ENCODE data around the gene ZNF397. TPM values are rescaled to one million over a fixed set of nuclear protein-coding genes. Genes with fewer than 3 reads are reported as not detected.

ZNF397 gene
- total RNA-seq, 1 donor = 20.5 TPM

- H3K4me3 ChIP-seq (ENCODE audit: low read depth, low read length) = no peak overlapping the region
- TF ChIP-seq CTCF (IDR thresholded peaks at IDR 0.05; ENCODE audit: insufficient read depth, low read length) = no peak
- DNase-seq (ENCODE audit: low read depth) = no peak
Measured at GRCh38 chr18:35277633-35278032, 36.8 kb downstream of the ZNF397 start.

- H3K4me3 ChIP-seq (ENCODE audit: low read depth, low read length) = no peak overlapping the region
- TF ChIP-seq CTCF (IDR thresholded peaks at IDR 0.05; ENCODE audit: insufficient read depth, low read length) = no peak
- no peak for DNase-seq (ENCODE audit: low read depth)
Measured at GRCh38 chr18:35278085-35278484, 37.3 kb downstream of the ZNF397 start.

DNA sequence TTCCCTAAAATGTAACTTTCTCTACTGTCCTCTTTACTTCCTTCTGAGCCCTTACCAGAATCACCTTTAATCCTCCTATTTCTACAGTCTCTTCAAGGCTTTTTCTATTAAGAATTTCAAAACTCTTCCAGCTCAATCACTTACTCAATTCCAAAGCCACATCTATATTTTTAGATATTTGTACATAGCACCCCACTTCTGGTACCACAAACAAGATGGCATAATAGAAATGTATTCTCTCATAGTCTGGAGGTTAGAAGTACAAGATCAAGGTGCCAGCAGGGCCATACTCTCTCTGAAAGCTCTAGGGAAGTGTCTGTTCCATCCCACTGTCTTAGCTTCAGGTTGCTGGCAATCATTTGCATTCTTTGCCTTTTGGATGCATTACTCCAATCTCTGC, 38.1 kb downstream of the ZNF397 start:
- TF ChIP-seq CTCF (IDR thresholded peaks at IDR 0.05; ENCODE audit: insufficient read depth, low read length) = no peak
- no peak overlapping the region for H3K4me3 ChIP-seq (ENCODE audit: low read depth, low read length)
- no peak for DNase-seq (ENCODE audit: low read depth)

GRCh38 chr18:35282353-35282752, 41.5 kb downstream of the ZNF397 start:
- no peak overlapping the region for H3K4me3 ChIP-seq (ENCODE audit: low read depth, low read length)
- TF ChIP-seq CTCF (IDR thresholded peaks at IDR 0.05; ENCODE audit: insufficient read depth, low read length) = peak; percentile 5
- peak; percentile 75 for DNase-seq (ENCODE audit: low read depth)

DNA sequence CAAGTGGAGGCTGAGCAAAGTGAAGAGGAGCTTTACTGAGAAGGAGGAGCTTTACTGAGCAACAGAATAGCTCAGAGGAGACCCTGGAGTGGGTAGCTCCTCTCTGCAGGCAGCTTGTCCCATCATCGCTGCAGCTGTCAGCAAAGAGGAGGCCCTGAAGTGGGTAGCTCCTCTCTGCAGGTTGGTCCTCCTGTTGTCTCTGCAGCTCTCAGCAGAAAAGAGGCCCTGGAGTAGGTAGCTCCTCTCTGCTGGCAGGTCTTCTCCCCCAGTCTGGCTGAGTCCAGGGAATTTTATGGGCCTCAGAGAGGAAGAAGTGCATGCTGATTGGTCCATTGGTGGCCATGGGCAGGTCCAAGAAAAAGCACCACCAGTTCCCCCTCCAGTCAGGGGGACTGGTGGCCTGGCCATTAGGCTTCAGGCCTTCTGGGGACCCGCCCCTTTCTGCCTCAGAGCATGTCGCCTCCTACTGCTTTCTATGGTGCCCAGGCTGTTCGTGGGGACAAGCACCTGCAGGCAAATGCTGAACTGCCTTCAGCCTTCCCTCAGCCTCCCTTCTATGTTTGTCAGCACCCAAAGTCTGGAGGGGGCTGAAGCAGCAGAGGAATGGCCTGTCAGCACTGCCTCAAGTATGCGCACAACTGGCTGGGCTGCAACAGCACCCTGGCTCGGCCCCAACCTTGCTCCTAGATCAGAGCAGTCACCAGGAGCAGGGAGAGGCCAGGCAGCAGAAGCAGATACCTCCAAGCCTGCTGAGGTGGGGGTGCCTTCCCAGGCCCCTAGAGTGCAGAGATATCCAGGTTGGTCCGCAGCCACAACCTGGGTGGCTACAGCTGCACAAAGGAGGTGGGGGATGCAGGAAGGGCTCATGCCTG, 43.3 kb downstream of the ZNF397 start:
- DNase-seq (ENCODE audit: low read depth) = no peak
- no peak overlapping the region for H3K4me3 ChIP-seq (ENCODE audit: low read depth, low read length)
- no peak for TF ChIP-seq CTCF (IDR thresholded peaks at IDR 0.05; ENCODE audit: insufficient read depth, low read length)

DNA sequence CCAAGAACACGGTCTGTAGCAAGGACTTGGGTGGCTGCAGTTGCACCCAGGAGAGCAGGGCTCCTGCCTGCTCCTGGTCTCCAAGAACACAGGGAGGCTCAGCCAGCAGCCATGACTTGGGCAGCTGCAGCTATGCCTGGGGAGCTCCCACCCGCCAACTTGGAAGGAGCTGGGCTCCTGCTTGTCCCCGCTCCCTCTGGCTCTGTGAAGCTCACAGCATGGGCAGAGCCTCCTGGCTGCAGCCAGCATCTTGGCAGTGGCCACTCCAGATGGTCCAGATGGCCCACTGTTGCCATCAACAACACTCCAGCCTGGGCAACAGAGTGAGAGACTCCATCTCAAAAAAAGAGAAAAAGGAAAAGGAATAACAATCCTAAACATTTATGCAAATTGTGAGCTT, 44.0 kb downstream of the ZNF397 start:
- no peak for DNase-seq (ENCODE audit: low read depth)
- TF ChIP-seq CTCF (IDR thresholded peaks at IDR 0.05; ENCODE audit: insufficient read depth, low read length) = no peak
- no peak overlapping the region for H3K4me3 ChIP-seq (ENCODE audit: low read depth, low read length)

Data from fibroblast of the aortic adventitia (primary cell).